ENCODE measurements around the gene RAB34.
A peak's percentile ranks its signal among the peaks of the same experiment; 100 is the strongest.

The RAB34 gene

DNA sequence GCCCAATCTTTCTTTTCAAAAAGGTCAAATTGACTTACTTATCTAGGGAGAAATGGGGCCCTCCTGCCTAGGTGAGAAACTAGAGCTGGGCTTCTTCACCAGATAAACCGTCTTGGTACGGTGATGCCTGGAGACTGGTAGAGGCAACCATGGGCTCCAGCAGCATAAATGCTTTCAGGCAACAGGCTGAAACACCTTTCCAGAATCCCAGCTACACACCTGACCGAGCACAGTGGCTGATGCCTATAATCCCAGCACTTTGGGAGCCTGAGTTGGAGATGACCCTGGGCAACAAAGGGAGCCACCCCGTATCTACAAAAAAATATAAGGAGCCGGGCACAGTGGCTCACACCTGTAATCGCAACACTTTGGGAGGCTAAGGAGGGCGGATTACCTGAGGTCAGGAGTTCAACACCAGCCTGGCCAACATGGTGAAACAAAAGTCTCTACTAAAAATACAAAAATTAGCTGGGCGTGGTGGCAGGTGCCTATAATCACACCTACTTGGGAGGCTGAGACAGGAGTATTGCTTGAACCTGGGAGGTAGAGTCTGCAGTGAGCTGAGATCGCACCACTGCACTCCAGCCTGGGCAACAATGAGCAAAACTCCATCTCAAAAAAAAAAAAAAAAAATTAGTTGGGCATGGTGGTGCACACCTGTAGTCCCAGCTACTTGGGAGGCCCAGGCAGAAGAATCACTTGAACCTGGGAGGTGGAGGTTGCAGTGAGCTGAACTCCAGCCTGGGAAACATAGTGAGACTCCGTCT lies 34.1 kb upstream of the RAB34 start:
- H3K36me3 ChIP-seq (ENCODE audit: insufficient read depth, low read length), result peaks cover 12% of the 10 kb centered on the region; the same call in 1 of the 2 replicates

DNA sequence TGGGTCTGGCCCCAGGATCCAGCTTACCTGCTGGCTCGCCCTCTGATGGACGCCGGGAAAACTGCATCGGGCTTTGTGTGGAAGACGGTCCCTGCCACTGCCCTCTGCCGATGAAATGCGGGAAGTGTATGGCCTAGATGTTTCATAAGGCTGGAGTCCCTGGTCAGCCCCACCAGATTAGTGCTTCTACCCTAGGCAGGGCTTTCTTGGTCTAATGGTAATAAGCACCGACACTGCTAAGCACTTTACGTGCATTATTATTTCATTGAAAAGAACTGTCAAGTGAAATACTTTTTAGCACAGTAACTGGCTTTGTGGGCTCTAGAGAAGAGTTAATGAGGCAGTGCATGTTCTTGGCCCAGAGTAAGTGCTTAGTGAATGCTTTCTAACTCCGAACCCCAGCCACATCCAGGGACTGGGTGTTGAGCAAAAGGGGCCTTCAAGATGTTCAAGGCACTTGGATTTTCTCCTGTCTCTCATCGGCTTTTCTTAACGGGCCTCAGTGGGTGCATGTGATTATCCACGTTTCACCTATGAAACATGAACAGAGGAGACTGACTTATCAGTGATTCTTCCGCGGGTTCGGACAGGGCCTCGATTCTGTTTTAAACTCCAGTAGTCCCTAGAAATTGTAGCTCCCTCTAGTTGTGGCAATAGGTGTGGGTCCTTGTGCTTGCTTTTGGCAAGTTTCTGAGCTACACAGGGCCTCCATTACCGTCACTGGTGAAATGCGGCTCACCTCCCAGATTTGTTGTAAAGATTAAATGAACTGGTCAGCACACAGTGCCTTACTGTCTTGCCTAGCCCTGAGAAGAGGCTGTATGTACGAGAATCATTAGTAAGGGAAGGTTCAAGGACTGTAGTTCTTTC lies 32.7 kb upstream of the RAB34 start:
- Histone ChIP-seq H3K4me3 (ENCODE audit: low read depth, low read length) (no peak overlapping the region), H3K36me3 (ENCODE audit: insufficient read depth, low read length) (peaks cover 12% of the 10 kb centered on the region; the same call in 1 of the 2 replicates), H3K27me3 (ENCODE audit: insufficient read depth, low read length) (no peaks in the 10 kb centered on the region), H3K4me1 (ENCODE audit: control insufficient read depth, insufficient read depth, low read length, unreplicated experiment) (peaks cover 32% of the 10 kb centered on the region), H2AFZ (ENCODE audit: low read length, unreplicated experiment) (no peak overlapping the region), H3K79me2 (ENCODE audit: control insufficient read depth, insufficient read depth, low read length, unreplicated experiment) (peaks cover 28% of the 10 kb centered on the region), H3K27ac (ENCODE audit: low read depth, low read length) (no peak overlapping the region)

More for the DNA sequence above, 34.1 kb upstream of the RAB34 start:
- Histone ChIP-seq H2AFZ (ENCODE audit: low read length, unreplicated experiment) (no peak overlapping the region), H3K4me3 (ENCODE audit: low read depth, low read length) (no peak overlapping the region), H3K79me2 (ENCODE audit: control insufficient read depth, insufficient read depth, low read length, unreplicated experiment) (peaks cover 15% of the 10 kb centered on the region), H3K27me3 (ENCODE audit: insufficient read depth, low read length) (no peaks in the 10 kb centered on the region), H3K27ac (ENCODE audit: low read depth, low read length) (no peak overlapping the region), H3K4me1 (ENCODE audit: control insufficient read depth, insufficient read depth, low read length, unreplicated experiment) (peaks cover 27% of the 10 kb centered on the region)

DNA sequence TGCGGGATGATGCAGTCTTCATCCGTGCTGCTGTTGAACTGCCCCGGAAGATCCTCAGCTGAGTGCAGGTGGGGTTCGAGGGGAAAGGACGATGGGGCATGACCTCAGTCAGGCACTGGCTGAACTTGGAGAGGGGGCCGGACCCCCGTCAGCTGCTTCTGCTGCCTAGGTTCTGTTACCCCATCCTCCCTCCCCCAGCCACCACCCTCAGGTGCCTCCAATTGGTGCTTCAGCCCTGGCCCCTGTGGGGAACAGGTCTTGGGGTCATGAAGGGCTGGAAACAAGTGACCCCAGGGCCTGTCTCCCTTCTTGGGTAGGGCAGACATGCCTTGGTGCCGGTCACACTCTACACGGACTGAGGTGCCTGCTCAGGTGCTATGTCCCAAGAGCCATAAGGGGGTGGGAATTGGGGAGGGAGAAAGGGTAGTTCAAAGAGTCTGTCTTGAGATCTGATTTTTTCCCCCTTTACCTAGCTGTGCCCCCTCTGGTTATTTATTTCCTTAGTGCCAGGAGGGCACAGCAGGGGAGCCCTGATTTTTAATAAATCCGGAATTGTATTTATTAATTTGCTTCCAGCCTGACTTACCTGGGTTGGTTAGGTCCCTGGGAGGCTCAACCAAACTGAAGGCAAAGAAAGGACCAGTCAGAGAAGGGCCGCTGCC lies 32.0 kb upstream of the RAB34 start:
- H2AFZ ChIP-seq (ENCODE audit: low read length, unreplicated experiment), result no peak overlapping the region
- H3K27me3 ChIP-seq (ENCODE audit: insufficient read depth, low read length), result no peaks in the 10 kb centered on the region
- H3K36me3 ChIP-seq (ENCODE audit: insufficient read depth, low read length), result peaks cover 12% of the 10 kb centered on the region; the same call in 1 of the 2 replicates
- no peak overlapping the region for H3K4me3 ChIP-seq (ENCODE audit: low read depth, low read length)
- no peak overlapping the region for H3K27ac ChIP-seq (ENCODE audit: low read depth, low read length)
- peaks cover 28% of the 10 kb centered on the region for H3K4me1 ChIP-seq (ENCODE audit: control insufficient read depth, insufficient read depth, low read length, unreplicated experiment)
- peaks cover 36% of the 10 kb centered on the region for H3K79me2 ChIP-seq (ENCODE audit: control insufficient read depth, insufficient read depth, low read length, unreplicated experiment)

DNA sequence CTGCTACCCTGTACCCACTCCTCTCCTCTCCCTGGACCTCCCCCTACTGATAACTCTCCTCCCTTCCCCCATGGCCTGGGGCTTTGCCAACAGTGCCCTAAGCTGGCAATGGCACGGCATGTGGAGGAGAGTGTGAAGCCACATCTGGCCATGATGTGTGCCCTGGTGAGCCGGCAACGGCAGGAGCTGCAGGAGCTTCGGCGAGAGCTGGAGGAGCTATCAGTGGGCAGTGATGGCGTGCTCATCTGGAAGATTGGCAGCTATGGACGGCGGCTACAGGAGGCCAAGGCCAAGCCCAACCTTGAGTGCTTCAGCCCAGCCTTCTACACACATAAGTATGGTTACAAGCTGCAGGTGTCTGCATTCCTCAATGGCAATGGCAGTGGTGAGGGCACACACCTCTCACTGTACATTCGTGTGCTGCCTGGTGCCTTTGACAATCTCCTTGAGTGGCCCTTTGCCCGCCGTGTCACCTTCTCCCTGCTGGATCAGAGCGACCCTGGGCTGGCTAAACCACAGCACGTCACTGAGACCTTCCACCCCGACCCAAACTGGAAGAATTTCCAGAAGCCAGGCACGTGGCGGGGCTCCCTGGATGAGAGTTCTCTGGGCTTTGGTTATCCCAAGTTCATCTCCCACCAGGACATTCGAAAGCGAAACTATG lies 31.3 kb upstream of the RAB34 start:
- H3K4me1 ChIP-seq (ENCODE audit: control insufficient read depth, insufficient read depth, low read length, unreplicated experiment), result peaks cover 28% of the 10 kb centered on the region
- no peak overlapping the region for H3K27ac ChIP-seq (ENCODE audit: low read depth, low read length)
- H3K36me3 ChIP-seq (ENCODE audit: insufficient read depth, low read length), result peaks cover 12% of the 10 kb centered on the region; the same call in 1 of the 2 replicates
- no peak overlapping the region for H3K4me3 ChIP-seq (ENCODE audit: low read depth, low read length)
- no peaks in the 10 kb centered on the region for H3K27me3 ChIP-seq (ENCODE audit: insufficient read depth, low read length)
- H2AFZ ChIP-seq (ENCODE audit: low read length, unreplicated experiment), result no peak overlapping the region
- H3K79me2 ChIP-seq (ENCODE audit: control insufficient read depth, insufficient read depth, low read length, unreplicated experiment), result peaks cover 41% of the 10 kb centered on the region

DNA sequence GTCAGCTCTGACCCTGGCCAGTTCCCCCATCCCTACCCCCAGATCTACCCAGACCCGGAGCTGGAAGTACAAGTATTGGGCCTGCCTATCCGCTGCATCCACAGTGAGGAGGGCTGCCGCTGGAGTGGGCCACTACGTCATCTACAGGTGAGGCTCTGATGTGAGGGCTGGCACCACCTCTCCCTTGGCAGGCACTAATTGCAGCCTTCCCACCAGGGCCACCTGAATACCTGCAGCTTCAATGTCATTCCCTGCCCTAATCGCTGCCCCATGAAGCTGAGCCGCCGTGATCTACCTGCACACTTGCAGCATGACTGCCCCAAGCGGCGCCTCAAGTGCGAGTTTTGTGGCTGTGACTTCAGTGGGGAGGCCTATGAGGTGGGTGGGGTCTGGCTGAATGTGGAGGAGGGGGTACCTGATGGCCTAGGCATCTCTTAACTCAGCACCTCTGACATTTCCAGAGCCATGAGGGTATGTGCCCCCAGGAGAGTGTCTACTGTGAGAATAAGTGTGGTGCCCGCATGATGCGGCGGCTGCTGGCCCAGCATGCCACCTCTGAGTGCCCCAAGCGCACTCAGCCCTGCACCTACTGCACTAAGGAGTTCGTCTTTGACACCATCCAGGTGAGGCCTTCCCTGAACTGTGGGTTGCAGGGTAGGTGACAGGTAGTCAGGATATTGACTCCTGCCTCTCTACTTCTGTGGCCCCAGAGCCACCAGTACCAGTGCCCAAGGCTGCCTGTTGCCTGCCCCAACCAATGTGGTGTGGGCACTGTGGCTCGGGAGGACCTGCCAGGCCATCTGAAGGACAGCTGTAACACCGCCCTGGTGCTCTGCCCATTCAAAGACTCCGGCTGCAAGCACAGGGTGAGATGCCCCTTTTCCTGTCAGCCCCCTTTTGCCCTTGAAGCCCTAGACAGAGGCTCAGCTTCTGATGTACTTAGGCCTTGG lies 30.4 kb upstream of the RAB34 start:
- H3K4me3 ChIP-seq (ENCODE audit: low read depth, low read length), result no peak overlapping the region

DNA sequence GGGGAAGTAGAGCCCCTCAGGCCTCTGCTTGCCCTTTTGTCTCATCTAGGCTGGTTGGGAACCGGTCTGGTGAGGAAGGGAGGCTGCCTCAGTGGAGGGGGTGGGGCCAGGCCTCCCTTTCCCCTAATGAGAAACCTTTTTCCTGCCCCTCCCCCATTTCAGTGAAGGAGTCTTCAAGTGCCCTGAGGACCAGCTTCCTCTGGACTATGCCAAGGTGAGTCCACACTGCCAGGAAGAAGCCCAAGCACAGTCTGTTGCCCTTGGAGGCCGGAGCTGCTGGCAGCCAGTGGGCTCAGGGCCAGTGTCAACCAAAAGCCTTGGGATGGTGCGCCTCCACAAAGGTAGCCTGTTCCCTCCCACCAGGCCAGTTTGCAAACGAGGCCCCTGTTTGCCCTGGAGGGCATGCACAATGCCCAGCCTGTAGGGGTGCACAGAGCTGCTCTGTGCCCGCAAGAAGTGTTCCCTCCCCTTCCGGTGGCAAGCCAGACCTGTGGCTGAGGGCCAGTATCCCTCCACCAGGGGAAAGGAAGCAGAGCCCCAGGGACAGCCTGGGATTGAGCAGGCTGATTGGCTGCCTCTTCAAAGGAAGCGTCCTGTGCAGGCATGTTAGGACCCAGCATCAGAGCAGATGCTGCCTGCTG lies 29.5 kb upstream of the RAB34 start:
- no peaks in the 10 kb centered on the region for H3K27me3 ChIP-seq (ENCODE audit: insufficient read depth, low read length)
- H3K4me3 ChIP-seq (ENCODE audit: low read depth, low read length), result peak overlapping the region; percentile 95; the same call in 1 of the 2 replicates
- no peak overlapping the region for H3K27ac ChIP-seq (ENCODE audit: low read depth, low read length)
- H3K36me3 ChIP-seq (ENCODE audit: insufficient read depth, low read length), result peaks cover 12% of the 10 kb centered on the region; the same call in 1 of the 2 replicates
- H3K79me2 ChIP-seq (ENCODE audit: control insufficient read depth, insufficient read depth, low read length, unreplicated experiment), result peaks cover 41% of the 10 kb centered on the region
- H3K4me1 ChIP-seq (ENCODE audit: control insufficient read depth, insufficient read depth, low read length, unreplicated experiment), result peaks cover 33% of the 10 kb centered on the region
- H2AFZ ChIP-seq (ENCODE audit: low read length, unreplicated experiment), result no peak overlapping the region

More for the DNA sequence above, 30.4 kb upstream of the RAB34 start:
- H2AFZ ChIP-seq (ENCODE audit: low read length, unreplicated experiment), result no peak overlapping the region
- peaks cover 12% of the 10 kb centered on the region; the same call in 1 of the 2 replicates for H3K36me3 ChIP-seq (ENCODE audit: insufficient read depth, low read length)
- peaks cover 28% of the 10 kb centered on the region for H3K4me1 ChIP-seq (ENCODE audit: control insufficient read depth, insufficient read depth, low read length, unreplicated experiment)
- H3K27me3 ChIP-seq (ENCODE audit: insufficient read depth, low read length), result no peaks in the 10 kb centered on the region
- no peak overlapping the region for H3K27ac ChIP-seq (ENCODE audit: low read depth, low read length)
- peaks cover 41% of the 10 kb centered on the region for H3K79me2 ChIP-seq (ENCODE audit: control insufficient read depth, insufficient read depth, low read length, unreplicated experiment)

DNA sequence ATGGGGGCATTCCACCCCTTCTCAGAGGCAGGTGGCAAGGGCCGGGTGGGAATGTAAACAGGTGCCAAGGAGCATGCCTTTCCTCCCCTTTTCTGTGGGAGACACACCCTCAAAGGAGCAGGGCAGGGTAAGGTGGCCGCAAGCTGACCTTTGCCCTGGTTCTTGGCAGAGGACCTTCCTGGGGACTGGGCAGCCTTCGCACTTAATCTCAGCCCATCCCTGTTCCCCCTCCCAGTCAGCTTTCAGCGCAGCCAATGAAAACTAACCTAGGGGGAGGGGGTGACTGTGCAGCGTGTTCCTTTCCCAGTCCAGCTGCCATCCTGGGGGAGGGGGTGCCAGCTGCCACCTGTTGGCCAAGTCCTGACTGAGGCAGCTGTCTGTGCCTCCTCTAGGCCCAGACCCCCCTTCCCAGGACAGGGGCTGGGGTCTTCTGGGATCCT lies 29.0 kb upstream of the RAB34 start:
- Histone ChIP-seq H3K4me1 (ENCODE audit: control insufficient read depth, insufficient read depth, low read length, unreplicated experiment) (peaks cover 33% of the 10 kb centered on the region), H3K79me2 (ENCODE audit: control insufficient read depth, insufficient read depth, low read length, unreplicated experiment) (peaks cover 38% of the 10 kb centered on the region), H3K27ac (ENCODE audit: low read depth, low read length) (peak overlapping the region; percentile 85; the same call in 1 of the 2 replicates), H3K36me3 (ENCODE audit: insufficient read depth, low read length) (peaks cover 12% of the 10 kb centered on the region; the same call in 1 of the 2 replicates), H3K27me3 (ENCODE audit: insufficient read depth, low read length) (no peaks in the 10 kb centered on the region), H2AFZ (ENCODE audit: low read length, unreplicated experiment) (no peak overlapping the region), H3K4me3 (ENCODE audit: low read depth, low read length) (peak overlapping the region; percentile 95)

DNA sequence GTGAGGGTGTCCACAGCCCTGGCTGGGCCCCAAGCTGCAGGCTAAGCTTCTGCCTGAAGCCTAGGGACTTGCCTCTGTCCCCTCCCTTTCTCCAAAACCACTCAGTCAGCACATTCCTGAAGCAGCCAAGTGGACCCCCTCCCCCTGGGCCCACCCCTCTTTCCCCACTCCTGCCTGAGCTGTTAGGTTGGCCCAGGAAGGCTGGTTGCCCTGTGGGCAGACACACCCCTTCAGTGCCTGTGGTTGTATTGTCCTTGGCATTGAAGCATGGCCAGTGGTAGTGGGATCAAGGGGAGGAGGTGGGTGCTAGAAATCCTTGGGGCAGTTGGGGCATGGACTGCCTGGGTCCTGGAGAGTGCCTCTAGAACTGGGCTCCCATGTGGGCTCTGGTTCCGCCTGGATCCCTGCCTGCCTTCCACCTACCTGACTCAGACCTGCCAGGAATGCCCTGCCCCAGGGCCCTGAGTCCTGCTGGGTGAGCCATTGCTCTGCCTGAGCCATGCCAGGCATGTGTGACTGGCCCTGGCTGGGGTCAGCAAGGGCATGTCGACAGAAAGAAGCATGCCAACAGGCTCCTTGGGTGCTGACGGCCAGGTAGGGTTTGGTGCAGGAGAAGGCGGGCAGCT lies 28.2 kb upstream of the RAB34 start:
- peaks cover 10% of the 10 kb centered on the region; the same call in 1 of the 2 replicates for H3K36me3 ChIP-seq (ENCODE audit: insufficient read depth, low read length)

More for the DNA sequence above, 28.2 kb upstream of the RAB34 start:
- peaks cover 36% of the 10 kb centered on the region for H3K79me2 ChIP-seq (ENCODE audit: control insufficient read depth, insufficient read depth, low read length, unreplicated experiment)
- peak overlapping the region; percentile 85; the same call in 1 of the 2 replicates for H3K27ac ChIP-seq (ENCODE audit: low read depth, low read length)
- peak overlapping the region; percentile 95 for H3K4me3 ChIP-seq (ENCODE audit: low read depth, low read length)
- H3K4me1 ChIP-seq (ENCODE audit: control insufficient read depth, insufficient read depth, low read length, unreplicated experiment), result peaks cover 33% of the 10 kb centered on the region
- no peak overlapping the region for H2AFZ ChIP-seq (ENCODE audit: low read length, unreplicated experiment)
- H3K27me3 ChIP-seq (ENCODE audit: insufficient read depth, low read length), result no peaks in the 10 kb centered on the region
